Measurements from ENCODE around the gene MYCN. TPM values are rescaled to one million over a fixed set of nuclear protein-coding genes. Genes with fewer than 3 reads are reported as not detected.

The MYCN gene
- total RNA-seq, 4 donors from 2014 or later: not detected

DNA sequence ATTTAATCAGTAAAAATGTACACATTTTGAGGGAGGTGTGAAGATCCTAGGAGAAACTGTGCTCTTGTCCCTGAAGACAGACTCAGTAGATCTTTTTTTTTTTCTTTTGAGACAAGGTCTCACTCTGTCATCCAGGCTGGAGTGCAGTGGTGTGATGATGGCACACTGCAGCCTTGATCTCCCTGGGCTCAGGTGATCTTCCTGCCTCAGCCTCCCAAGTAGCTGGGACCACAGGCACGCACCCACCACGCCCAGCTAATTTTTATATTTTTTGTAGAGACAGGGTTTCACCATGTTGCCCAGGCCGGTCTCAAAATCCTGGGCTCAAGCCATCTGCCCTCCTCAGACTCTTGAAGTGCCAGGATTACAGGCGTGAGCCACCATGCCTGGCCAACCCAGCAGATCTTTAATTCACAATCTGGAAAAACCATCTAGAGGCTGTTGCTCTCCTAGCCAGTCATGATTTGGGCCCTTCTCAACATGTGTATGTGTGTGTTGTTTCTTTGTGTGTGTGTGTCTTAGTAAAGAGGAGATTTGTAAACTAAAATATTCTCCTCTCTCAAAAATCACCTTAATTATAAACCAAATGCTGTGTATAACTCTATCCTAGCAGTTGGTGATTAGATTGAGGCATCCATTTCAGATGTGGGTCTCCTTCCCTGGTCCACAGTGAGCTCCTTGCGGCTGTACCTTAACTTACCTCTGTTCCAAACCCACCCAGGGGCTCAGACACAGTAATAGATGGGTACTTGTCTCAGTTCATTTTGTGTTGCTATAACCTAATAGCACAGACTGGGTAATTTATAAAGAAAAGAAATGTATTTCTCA is 3.9 kb upstream of the MYCN start:
- TF ChIP-seq, protein P1, sequence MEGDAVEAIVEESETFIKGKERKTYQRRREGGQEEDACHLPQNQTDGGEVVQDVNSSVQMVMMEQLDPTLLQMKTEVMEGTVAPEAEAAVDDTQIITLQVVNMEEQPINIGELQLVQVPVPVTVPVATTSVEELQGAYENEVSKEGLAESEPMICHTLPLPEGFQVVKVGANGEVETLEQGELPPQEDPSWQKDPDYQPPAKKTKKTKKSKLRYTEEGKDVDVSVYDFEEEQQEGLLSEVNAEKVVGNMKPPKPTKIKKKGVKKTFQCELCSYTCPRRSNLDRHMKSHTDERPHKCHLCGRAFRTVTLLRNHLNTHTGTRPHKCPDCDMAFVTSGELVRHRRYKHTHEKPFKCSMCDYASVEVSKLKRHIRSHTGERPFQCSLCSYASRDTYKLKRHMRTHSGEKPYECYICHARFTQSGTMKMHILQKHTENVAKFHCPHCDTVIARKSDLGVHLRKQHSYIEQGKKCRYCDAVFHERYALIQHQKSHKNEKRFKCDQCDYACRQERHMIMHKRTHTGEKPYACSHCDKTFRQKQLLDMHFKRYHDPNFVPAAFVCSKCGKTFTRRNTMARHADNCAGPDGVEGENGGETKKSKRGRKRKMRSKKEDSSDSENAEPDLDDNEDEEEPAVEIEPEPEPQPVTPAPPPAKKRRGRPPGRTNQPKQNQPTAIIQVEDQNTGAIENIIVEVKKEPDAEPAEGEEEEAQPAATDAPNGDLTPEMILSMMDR (IDR thresholded peaks at IDR 0.05; ENCODE audit: low read depth): no peak

DNA sequence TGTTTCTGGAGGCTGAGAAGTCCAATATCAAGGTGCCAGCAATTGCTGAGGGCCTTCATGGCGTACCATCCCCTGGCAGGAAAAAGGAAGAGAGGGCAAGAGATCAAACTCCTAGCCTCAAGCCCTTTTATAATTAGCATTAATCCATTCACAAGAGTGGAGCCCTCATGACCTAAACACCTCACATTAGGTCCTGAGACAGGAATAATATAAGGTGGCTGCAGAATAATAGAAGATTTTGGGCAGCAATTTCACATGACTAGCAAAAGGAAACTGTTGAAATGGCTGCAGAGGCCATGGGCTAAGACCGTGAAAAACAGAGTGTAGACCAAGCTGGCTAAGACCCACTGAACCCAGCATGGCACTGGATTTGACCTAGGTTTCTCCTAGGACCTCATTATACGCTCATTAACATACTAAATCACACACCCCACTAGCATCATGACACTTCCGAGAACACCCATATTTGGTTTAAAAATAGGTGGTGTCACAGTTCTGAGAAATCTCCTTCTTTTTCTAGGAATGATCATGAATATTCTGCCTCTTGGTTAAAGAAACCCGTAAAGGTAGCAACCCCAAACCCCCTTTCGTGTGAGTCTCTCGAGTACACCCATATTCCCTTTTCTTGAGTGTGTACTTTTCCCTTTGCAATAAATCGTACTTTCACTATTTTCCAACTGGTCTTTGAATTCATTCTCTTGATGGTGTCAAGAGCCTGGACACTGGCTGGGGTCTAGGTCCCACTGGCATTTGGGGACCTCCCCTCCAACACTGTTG is 3.1 kb upstream of the MYCN start:
- TF ChIP-seq, protein P1 (IDR thresholded peaks at IDR 0.05; ENCODE audit: low read depth): no peak

DNA sequence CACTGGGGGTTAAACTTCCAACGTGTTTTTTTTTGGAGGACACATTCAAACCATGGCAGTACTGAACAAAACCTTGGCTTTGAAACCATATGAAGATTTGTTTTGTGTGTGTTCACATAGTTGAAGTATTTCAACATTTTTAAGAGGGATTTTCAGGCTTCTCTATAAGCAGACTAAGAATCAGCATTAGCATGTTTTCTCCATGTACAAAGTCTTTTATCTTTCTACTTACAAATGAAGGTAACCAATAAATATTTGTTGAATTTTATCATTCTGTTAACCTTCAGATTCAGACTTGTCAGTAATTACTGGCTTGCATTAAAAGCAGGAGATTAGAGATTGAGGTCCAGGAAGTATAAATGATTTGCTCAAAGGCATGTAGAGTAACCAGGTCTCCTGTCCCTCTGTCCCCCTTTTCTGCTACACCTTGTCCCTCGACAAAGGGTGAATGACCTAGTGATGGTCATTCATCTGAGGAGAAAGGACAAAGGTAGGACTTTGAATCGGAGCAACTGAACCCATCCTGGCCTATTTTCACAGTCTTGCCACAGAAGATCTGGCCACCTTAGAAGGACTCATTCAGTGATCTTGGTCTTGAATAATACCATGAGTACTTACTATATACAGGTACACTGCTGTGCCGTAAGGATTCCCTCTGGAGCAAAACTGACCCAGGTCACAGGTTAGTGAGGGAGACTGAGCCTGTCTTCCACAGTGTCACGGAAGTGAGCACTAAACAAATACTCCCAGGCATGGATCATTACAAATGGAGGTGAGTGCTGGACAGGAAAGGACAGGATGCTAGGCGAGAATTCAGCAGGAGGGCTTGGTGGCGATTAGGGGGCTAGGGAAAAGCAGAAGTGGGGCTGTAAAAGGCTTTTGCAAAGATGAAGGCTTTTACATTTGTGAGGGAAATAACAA is 2.2 kb upstream of the MYCN start:
- TF ChIP-seq, protein P1 (IDR thresholded peaks at IDR 0.05; ENCODE audit: low read depth): no peak

GRCh38 chr2:15938803-15939555 is 1.4 kb upstream of the MYCN start:
- TF ChIP-seq, protein P1 (IDR thresholded peaks at IDR 0.05; ENCODE audit: low read depth): no peak

DNA sequence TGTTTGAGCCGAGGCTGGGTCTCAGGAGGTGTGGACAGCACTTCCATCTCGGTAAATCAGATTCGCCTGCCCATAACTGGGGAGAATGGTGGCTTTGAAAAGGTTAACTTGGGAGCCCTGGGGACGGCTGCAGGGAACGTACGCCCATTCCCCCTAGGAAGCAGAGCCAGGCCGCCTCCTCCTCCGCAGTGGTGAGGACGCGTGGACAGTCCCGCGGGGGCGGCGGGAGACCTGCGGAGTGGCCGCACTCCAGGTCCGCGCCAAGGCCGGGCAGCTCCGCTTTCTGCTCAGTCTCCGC is 845 bp upstream of the MYCN start:
- TF ChIP-seq, protein P1 (IDR thresholded peaks at IDR 0.05; ENCODE audit: low read depth): no peak

DNA sequence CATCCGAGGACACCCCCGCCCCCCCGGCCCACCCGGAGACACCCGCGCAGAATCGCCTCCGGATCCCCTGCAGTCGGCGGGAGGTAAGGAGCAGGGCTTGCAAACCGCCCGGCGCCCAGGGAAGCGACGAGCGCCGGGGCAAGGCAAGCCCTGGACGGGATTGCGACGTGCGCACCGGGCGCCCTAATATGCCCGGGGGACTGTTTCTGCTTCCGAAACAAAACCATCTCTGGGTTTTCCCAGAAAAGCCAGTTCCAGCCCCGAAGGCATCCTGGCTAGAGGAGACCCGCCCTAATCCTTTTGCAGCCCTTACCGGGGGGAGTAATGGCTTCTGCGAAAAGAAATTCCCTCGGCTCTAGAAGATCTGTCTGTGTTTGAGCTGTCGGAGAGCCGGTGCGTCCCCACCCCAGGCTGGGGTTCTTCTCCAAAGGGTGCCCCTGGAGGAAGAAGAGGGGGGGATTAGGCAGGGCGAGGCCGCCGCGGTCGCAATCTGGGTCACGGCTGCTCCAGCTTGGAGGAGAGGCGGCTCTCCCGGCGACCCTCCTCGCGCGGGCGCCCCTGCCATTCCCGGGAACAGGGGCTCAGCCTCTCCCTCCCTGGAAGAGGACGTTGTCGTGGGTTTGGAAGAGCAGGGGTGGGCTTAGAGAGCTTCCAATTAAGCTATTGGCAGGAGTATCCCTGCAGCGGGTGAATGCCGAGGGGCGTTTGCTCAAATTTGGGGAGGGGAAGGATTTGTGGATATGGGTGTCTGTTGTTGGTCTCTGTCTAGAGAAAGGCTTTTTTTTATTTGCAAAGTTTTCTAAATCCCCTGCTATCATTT is 521 bp downstream of the MYCN start:
- TF ChIP-seq, protein P1 (IDR thresholded peaks at IDR 0.05; ENCODE audit: low read depth): no peak

Measured in subcutaneous adipose tissue (tissue), 4 donors.